GM15510 (cell line): ENCODE results near the gene MPZL2.

Experiments
- POLR2A ChIP-seq: IDR thresholded peaks from 3 replicates; pipeline ENCODE4 v1.6.1; 2011; ENCODE audit warnings: borderline replicate concordance; ENCODE audit not compliant: insufficient read length; ENCODE audit errors: extremely low read depth

The MPZL2 gene

GRCh38 chr11:118222437-118222836 is 41.7 kb downstream of the MPZL2 start:
- no peak for TF ChIP-seq POLR2A

GRCh38 chr11:118221419-118221818 is 42.7 kb downstream of the MPZL2 start:
- TF ChIP-seq POLR2A, result no peak

GRCh38 chr11:118219732-118220131 is 44.4 kb downstream of the MPZL2 start:
- TF ChIP-seq POLR2A, result no peak

GRCh38 chr11:118219244-118219643 is 44.9 kb downstream of the MPZL2 start:
- no peak for TF ChIP-seq POLR2A

- TF ChIP-seq POLR2A, result no peak
Measured at GRCh38 chr11:118217575-118217974, 46.5 kb downstream of the MPZL2 start.

GRCh38 chr11:118216621-118217481 is 47.2 kb downstream of the MPZL2 start:
- TF ChIP-seq POLR2A, result no peak

GRCh38 chr11:118215765-118216164 is 48.3 kb downstream of the MPZL2 start:
- TF ChIP-seq POLR2A, result no peak

GRCh38 chr11:118215262-118215661 is 48.8 kb downstream of the MPZL2 start:
- no peak for TF ChIP-seq POLR2A

GRCh38 chr11:118214210-118214914 is 49.7 kb downstream of the MPZL2 start:
- no peak for TF ChIP-seq POLR2A

GRCh38 chr11:118213781-118214180 is 50.3 kb downstream of the MPZL2 start:
- no peak for TF ChIP-seq POLR2A

- no peak for TF ChIP-seq POLR2A
Measured at GRCh38 chr11:118213201-118213600, 50.9 kb downstream of the MPZL2 start.

GRCh38 chr11:118212781-118213191 is 51.3 kb downstream of the MPZL2 start:
- TF ChIP-seq POLR2A, result no peak

- TF ChIP-seq POLR2A, result no peak
Measured at GRCh38 chr11:118212131-118212725, 51.9 kb downstream of the MPZL2 start.

GRCh38 chr11:118211006-118211405 is 53.1 kb downstream of the MPZL2 start:
- TF ChIP-seq POLR2A, result no peak

GRCh38 chr11:118210323-118210722 is 53.8 kb downstream of the MPZL2 start:
- no peak for TF ChIP-seq POLR2A
